Kidney epithelial cell (primary cell): ENCODE measurements around the gene CNGA4. TPM values are rescaled to one million over a fixed set of nuclear protein-coding genes. Genes with fewer than 3 reads are reported as not detected.
A peak's percentile ranks its signal among the peaks of the same experiment; 100 is the strongest.

Experiments used
- DNase-seq: peaks from one replicate; pipeline ENCODE4 v3.0.0-alpha.2; 2010; ENCODE audit warnings: low read depth
- H3K27me3 ChIP-seq: 2 replicates; pipeline ENCODE4 v1.6.0; 2011; ENCODE audit warnings: low read length; ENCODE audit not compliant: control insufficient read depth, insufficient read depth
- H3K36me3 ChIP-seq: 2 replicates; pipeline ENCODE4 v1.5.1; 2011; ENCODE audit warnings: low read length; ENCODE audit not compliant: control insufficient read depth, insufficient read depth
- H3K4me3 ChIP-seq: 2 replicates; pipeline ENCODE4 v1.5.1; 2011; ENCODE audit warnings: low read depth, mild to moderate bottlenecking, control low read depth, low read length
- CTCF ChIP-seq: IDR thresholded peaks from 2 replicates; pipeline ENCODE4 v1.5.1; 2011; ENCODE audit warnings: mild to moderate bottlenecking, moderate library complexity, low read length, control low read depth, inconsistent platforms; ENCODE audit not compliant: insufficient read depth, poor library complexity, severe bottlenecking
- total RNA-seq: library from RNA; depleted of rRNA; stranded (reverse); fragments of >200 nt; gene quantifications from 2 replicates; pipeline ENCODE4 v1.2.3, GENCODE V29; 2015

Gene CNGA4
- total RNA-seq, 1 donor from 2014 or later: 0.54 TPM

DNA sequence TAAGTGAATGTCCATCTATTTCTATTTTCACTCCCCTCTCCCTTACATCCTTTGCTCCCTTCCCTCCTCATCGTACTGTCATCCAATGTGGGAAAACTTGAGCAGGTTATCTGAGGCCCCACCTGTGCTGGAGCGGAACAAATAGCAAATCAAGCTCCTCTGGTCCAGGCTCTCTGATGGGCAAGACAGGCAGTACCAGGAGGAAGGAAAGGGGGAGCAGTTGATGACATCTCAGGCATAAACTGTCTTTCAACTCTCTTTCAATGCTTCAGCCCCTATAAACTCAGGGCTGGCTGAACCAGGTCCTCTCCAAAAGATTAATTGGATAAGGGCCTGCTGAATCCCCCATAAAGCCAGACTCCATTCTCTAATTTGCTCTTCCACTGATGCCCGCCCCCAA, 19.3 kb downstream of the CNGA4 start:
- Histone ChIP-seq H3K27me3 (peaks cover 41% of the 10 kb centered on the region), H3K4me3 (no peak overlapping the region), H3K36me3 (no peaks in the 10 kb centered on the region)
- TF ChIP-seq CTCF: no peak
- no peak for DNase-seq

GRCh38 chr11:6258571-6259081, 19.7 kb downstream of the CNGA4 start:
- TF ChIP-seq CTCF: no peak
- peaks cover 43% of the 10 kb centered on the region for H3K27me3 ChIP-seq
- no peak for DNase-seq
- H3K4me3 ChIP-seq: peak overlapping the region; percentile 26
- no peaks in the 10 kb centered on the region for H3K36me3 ChIP-seq

GRCh38 chr11:6260207-6260726, 21.4 kb downstream of the CNGA4 start:
- H3K4me3 ChIP-seq: no peak overlapping the region
- H3K36me3 ChIP-seq: no peaks in the 10 kb centered on the region
- no peak for TF ChIP-seq CTCF
- H3K27me3 ChIP-seq: peaks cover 43% of the 10 kb centered on the region
- DNase-seq: no peak

- Histone ChIP-seq H3K27me3 (peaks cover 23% of the 10 kb centered on the region), H3K36me3 (no peaks in the 10 kb centered on the region), H3K4me3 (no peak overlapping the region)
- no peak for DNase-seq
- no peak for TF ChIP-seq CTCF
Observed at GRCh38 chr11:6263662-6264061, 24.8 kb downstream of the CNGA4 start.

DNA sequence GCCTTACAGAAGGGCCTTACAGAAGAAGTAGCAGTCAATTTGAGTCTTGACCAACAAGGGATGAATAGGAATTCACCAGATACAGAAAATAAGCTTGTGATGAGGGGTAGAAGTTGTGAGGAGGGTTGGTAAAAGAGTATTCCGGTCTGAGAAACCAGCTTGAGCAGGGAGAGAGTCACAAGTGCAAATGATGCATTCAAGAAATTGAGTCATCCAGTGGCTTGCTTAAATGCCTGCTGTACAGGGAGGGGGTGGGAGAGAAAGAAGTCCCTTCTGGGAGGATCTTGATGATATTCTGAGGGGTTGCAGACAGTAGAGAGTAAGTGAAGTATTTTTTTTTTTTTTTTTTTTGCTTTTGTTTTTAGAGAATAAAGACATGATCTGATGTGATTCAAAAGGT, 29.9 kb downstream of the CNGA4 start:
- peaks cover 2% of the 10 kb centered on the region for H3K27me3 ChIP-seq
- no peak for TF ChIP-seq CTCF
- no peak for DNase-seq
- no peaks in the 10 kb centered on the region for H3K36me3 ChIP-seq
- H3K4me3 ChIP-seq: no peak overlapping the region

- no peak overlapping the region for H3K4me3 ChIP-seq
- no peaks in the 10 kb centered on the region for H3K36me3 ChIP-seq
- DNase-seq: no peak
- H3K27me3 ChIP-seq: peaks cover 2% of the 10 kb centered on the region
- TF ChIP-seq CTCF: no peak
Observed at GRCh38 chr11:6269994-6270393, 31.1 kb downstream of the CNGA4 start.
